PC-9 (cell line): Measurements from ENCODE around the gene EIF5. TPM values are rescaled to one million over a fixed set of nuclear protein-coding genes. Genes with fewer than 3 reads are reported as not detected.

ENCODE experiments used
- Bru-seq: library from RNA; stranded (reverse); fragments of 400-500 nt; gene quantifications from one replicate; lab custom pipeline; 2021; lab: Mats Ljungman, UMichigan
- BruChase-seq, 2 experiments: library from RNA; stranded (reverse); fragments of 400-500 nt; gene quantifications; one replicate each; lab custom pipeline; 2021; lab: Mats Ljungman, UMichigan
- BruUV-seq: library from RNA; stranded (reverse); fragments of 400-500 nt; replicated peaks from 2 replicates; lab custom pipeline; 2021; lab: Mats Ljungman, UMichigan
- CTCF ChIA-PET: fragments of 300-600 bp; sonication (Branson Sonifier 250); formaldehyde crosslinking; loops from one replicate; lab custom pipeline; 2022; ENCODE audit warnings: antibody characterized with exemption; lab: Charles Lee
- POLR2A ChIA-PET: fragments of 300-600 bp; sonication (Branson Sonifier 250); formaldehyde crosslinking; loops from one replicate; lab custom pipeline; 2022; ENCODE audit warnings: antibody characterized with exemption; ENCODE audit not compliant: unreplicated experiment; lab: Charles Lee
- DNase-seq, 2 experiments: peaks; one replicate each; pipeline versions ENCODE4 v3.0.0 to v3.0.0-alpha.2; 2015 to 2022; ENCODE audit warnings: mixed read lengths in 1 of 2
- H2AFZ ChIP-seq: fragments of 200-600 bp; sonication (generic); 2 replicates; pipeline ENCODE4 v1.8.1; 2017; ENCODE audit warnings: antibody characterized with exemption
- H3F3A ChIP-seq: fragments of 200-600 bp; sonication (generic); 2 replicates; pipeline ENCODE4 v1.8.1; 2017; ENCODE audit warnings: antibody characterized with exemption, mild to moderate bottlenecking, low read depth; ENCODE audit not compliant: insufficient read depth
- H3K27ac ChIP-seq: fragments of 200-600 bp; sonication (generic); 2 replicates; pipeline ENCODE4 v1.6.1; 2016; ENCODE audit warnings: mixed run types
- H3K27me3 ChIP-seq: fragments of 200-600 bp; sonication (generic); 2 replicates; pipeline ENCODE4 v1.6.1; 2016; ENCODE audit warnings: low read depth, mixed run types; ENCODE audit not compliant: insufficient read depth
- H3K36me3 ChIP-seq: fragments of 200-600 bp; sonication (generic); 2 replicates; pipeline ENCODE4 v1.6.1; 2016; ENCODE audit warnings: low read depth, mixed run types
- H3K4me1 ChIP-seq: fragments of 200-600 bp; sonication (generic); replicated peaks from 2 replicates; pipeline ENCODE4 v1.6.1; 2016; ENCODE audit warnings: mixed run types; ENCODE audit not compliant: insufficient read depth
- H3K4me2 ChIP-seq: fragments of 200-600 bp; sonication (generic); 2 replicates; pipeline ENCODE4 v1.6.1; 2017; ENCODE audit warnings: mixed run types
- H3K4me3 ChIP-seq: fragments of 200-600 bp; sonication (generic); 2 replicates; pipeline ENCODE4 v1.6.1; 2016; ENCODE audit warnings: mixed run types
- H3K79me2 ChIP-seq: fragments of 200-600 bp; sonication (generic); 2 replicates; pipeline ENCODE4 v1.6.1; 2017; ENCODE audit warnings: low read depth, mixed run types
- H3K9me2 ChIP-seq: fragments of 200-600 bp; sonication (generic); 2 replicates; pipeline ENCODE4 v1.8.1; 2017; ENCODE audit warnings: mild to moderate bottlenecking; ENCODE audit not compliant: insufficient read depth
- H3K9me3 ChIP-seq: fragments of 200-600 bp; sonication (generic); 2 replicates; pipeline ENCODE4 v1.8.1; 2016; ENCODE audit warnings: low read depth; ENCODE audit not compliant: insufficient read depth
- H4K20me1 ChIP-seq: fragments of 200-600 bp; sonication (generic); 2 replicates; pipeline ENCODE4 v1.8.1; 2017; ENCODE audit not compliant: insufficient read depth
- EZH2 ChIP-seq: fragments of 200-600 bp; sonication (generic); IDR thresholded peaks from 2 replicates; pipeline ENCODE4 v1.8.0; 2017; ENCODE audit warnings: antibody characterized with exemption, low read depth
- intact Hi-C: fragments of 100-400 bp; cut with micrococcal nuclease; formaldehyde crosslinking; loops from one replicate; pipeline ENCODE4 v1.10.0; 2022; ENCODE audit not compliant: unreplicated experiment
- long read RNA-seq: library from polyadenylated mRNA; stranded (forward); transcript quantifications from one replicate; pipeline ENCODE4 v2.0.0, GENCODE V29; 2022
- total RNA-seq: library from RNA; stranded (reverse); gene quantifications from 2 replicates; pipeline ENCODE4 v1.2.3, GENCODE V29; 2021
- TF ChIP-seq, protein P1 (sequence below): fragments of 200-600 bp; sonication (generic); conservative IDR thresholded peaks from 2 replicates; pipeline ENCODE4 v1.6.1; 2017; ENCODE audit warnings: mixed run types, antibody characterized with exemption, mild to moderate bottlenecking, moderate library complexity

EIF5 gene
- total RNA-seq (310 and 330 TPM in 2 replicates), Bru-seq, nascent RNA (percentile 100 among the genes with signal in this experiment), BruChase-seq, experiment 1, labeled RNA remaining after a 2-hour chase (percentile 100 among the genes with signal in this experiment), BruChase-seq, experiment 2, labeled RNA remaining after a 6-hour chase (percentile 100 among the genes with signal in this experiment)
- long read RNA-seq, full-length matches to known transcripts = 566 of 755 reads
- long read RNA-seq, partial matches to known transcripts = 140 of 755 reads
- long read RNA-seq, other reads (novel, unspliced or antisense) = 49 of 755 reads

DNA sequence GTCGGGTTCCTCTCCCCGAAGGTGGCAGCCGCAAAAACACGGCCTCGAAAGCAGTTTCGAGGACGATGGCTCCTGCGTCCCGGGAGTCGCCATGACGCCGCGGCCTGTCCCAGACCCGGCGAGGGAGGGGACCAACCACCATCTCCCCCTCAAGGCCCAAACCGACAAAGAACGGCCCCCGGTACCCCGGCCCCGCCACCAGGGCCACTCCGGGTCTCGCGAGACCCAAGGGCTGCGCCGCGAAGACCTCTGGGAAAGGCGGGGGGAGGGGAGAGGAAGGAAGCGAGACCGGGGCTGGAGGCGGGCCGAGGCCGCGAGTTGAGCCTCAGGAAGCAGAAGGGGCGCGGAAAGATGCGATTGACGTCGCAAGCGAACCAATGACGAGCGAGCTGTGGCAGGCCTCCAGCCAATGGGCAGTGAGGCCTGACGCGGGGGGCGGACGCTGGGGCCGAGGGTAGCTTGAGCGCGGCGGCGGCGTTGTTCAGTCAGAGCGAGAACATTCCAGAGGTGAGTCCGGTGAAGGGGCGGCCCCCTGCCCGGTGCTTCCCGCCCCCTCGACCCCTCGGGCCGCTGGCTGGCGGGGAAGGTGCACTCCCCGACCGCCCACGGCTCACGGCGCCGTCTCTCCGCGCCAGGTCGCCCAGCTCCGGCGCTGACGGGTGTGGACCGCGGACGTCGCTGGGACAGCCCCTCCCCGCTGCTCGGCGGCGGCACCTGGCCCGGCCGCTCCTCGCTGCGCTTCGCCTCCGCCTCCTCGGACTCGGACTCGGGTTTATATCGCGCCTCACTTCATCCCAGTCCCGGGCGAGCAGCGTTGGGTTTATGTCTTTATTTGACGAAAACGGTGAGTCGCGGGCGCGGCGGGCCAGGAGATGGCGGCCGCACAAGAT lies at the start of gene EIF5:
TSS of gene EIF5 (plus strand) at position 484 of the 890 bp plus-strand sequence. CDS start 1,624 bp downstream, outside the sequence.
- no peak for TF ChIP-seq EZH2
- TF ChIP-seq, protein P1, sequence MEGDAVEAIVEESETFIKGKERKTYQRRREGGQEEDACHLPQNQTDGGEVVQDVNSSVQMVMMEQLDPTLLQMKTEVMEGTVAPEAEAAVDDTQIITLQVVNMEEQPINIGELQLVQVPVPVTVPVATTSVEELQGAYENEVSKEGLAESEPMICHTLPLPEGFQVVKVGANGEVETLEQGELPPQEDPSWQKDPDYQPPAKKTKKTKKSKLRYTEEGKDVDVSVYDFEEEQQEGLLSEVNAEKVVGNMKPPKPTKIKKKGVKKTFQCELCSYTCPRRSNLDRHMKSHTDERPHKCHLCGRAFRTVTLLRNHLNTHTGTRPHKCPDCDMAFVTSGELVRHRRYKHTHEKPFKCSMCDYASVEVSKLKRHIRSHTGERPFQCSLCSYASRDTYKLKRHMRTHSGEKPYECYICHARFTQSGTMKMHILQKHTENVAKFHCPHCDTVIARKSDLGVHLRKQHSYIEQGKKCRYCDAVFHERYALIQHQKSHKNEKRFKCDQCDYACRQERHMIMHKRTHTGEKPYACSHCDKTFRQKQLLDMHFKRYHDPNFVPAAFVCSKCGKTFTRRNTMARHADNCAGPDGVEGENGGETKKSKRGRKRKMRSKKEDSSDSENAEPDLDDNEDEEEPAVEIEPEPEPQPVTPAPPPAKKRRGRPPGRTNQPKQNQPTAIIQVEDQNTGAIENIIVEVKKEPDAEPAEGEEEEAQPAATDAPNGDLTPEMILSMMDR = no peak
- H3K9me2 ChIP-seq = no peaks in the 10 kb centered on the region
- peak; percentile 98 to 100 for DNase-seq
- peaks cover 43% of the 10 kb centered on the region for H4K20me1 ChIP-seq
- peaks cover 67% of the 10 kb centered on the region for H3F3A ChIP-seq
- CTCF ChIA-PET = interaction anchor here (1.3 kb wide), 1 partner anchor 58 kb away, joined by 10 read pairs; no protein-coding TSS in a partner anchor
- no peaks in the 10 kb centered on the region for H3K9me3 ChIP-seq
- peaks cover 42% of the 10 kb centered on the region for H3K36me3 ChIP-seq
- H2AFZ ChIP-seq = peak within 1 kb of the TSS; percentile 90
- H3K4me2 ChIP-seq = peak within 1 kb of the TSS; percentile 91
- POLR2A ChIA-PET = interaction anchor here (0.5 to 1.3 kb wide), 26 partner anchors 11 to 825 kb away, joined by 3 to 9 read pairs (median 4); no protein-coding TSS in a partner anchor
- H3K27ac ChIP-seq = peak within 1 kb of the TSS; percentile 94
- intact Hi-C loops = loop anchor here (1.0 to 10.0 kb wide), 7 partner anchors 37 to 1249 kb away; partner anchors contain the start of genes HSP90AA1 and MARK3
- peaks cover 73% of the 10 kb centered on the region for H3K79me2 ChIP-seq
- H3K4me1 ChIP-seq = peaks cover 42% of the 10 kb centered on the region
- H3K4me3 ChIP-seq = peak within 1 kb of the TSS; percentile 88
- no TSS peak for BruUV-seq
- H3K27me3 ChIP-seq = no peaks in the 10 kb centered on the region

DNA sequence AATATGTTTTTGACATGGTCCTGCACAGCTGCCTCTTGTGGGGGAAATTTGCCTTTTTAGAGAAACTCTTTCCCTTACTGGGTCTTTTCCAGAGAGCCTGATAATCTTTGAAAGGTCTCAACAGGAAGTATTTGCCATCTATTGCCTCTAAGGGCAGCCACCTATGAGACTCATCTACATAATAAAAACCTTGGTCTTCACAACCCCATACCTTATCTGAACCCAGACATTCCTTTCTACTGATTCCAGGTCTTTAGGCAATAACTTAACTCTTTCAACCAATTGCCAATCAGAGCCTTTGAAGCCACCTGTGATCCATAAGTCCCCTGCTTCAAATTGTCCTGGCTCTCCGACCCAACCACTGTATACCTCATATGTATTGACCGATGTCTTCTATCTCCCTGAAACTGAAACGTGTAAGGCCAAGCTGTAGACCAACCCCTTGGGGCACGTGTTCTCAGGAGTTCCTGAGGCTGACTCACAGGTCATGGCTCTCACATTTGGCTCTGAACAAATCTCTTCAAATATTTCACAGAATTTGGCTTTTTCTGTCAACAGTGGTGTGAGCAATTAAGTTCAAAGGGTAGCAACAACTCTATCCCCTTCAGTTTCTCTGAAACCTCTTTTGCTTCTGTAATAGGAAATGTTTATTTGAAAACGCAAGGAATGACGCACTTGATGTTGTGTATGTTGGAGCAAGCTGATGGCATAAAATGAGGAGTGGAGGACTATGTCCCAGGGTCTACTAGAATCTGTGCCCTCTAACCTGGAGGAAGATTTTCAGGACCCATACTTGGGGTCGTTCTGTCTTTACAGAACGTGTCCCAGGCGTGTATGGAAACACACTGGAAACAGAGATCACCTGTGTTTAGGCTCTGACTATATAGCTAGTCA lies 49.2 kb upstream of the EIF5 start:
- no TSS peak for BruUV-seq
- intact Hi-C loops = loop anchor here (2.0 kb wide), 1 partner anchor 86 kb away; no protein-coding TSS in a partner anchor
- peak overlapping the region; percentile 0; the same call in 1 of the 2 replicates for H3K4me3 ChIP-seq
- peak; percentile 64 to 98 for DNase-seq
- CTCF ChIA-PET = interaction anchor here (0.9 to 1.2 kb wide), 2 partner anchors 100 to 180 kb away, joined by 3 to 4 read pairs; no protein-coding TSS in a partner anchor
- H3K9me3 ChIP-seq = no peaks in the 10 kb centered on the region
- peak overlapping the region; percentile 51 for H3K4me2 ChIP-seq
- TF ChIP-seq, protein P1 = no peak
- no peak for TF ChIP-seq EZH2
- H3K27ac ChIP-seq = peak overlapping the region; percentile 83
- H3K4me1 ChIP-seq = peaks cover 52% of the 10 kb centered on the region
- no peaks in the 10 kb centered on the region for H3K79me2 ChIP-seq
- POLR2A ChIA-PET = interaction anchor here (0.7 kb wide), 1 partner anchor 174 kb away, joined by 3 read pairs; no protein-coding TSS in a partner anchor
- H3K9me2 ChIP-seq = no peaks in the 10 kb centered on the region
- no peaks in the 10 kb centered on the region for H4K20me1 ChIP-seq
- peaks cover 62% of the 10 kb centered on the region for H3F3A ChIP-seq
- H3K27me3 ChIP-seq = no peaks in the 10 kb centered on the region
- H3K36me3 ChIP-seq = no peaks in the 10 kb centered on the region
- H2AFZ ChIP-seq = peak overlapping the region; percentile 50
